HG02840 (cell line): Measurements from ENCODE around the gene SREBF2.
"Not testable (repeated sequence)": the region's sequence is repeated elsewhere in the genome, so short reads cannot be mapped to it uniquely, and the experiment has no call there.

Source experiments
- ATAC-seq: cut with Tn5 transposase; IDR thresholded peaks from one replicate; pipeline ENCODE4 v1.9.1; 2021; ENCODE audit warnings: mild to moderate bottlenecking, moderate library complexity, moderate number of reproducible peaks; ENCODE audit not compliant: unreplicated experiment, low FRiP score

The SREBF2 gene

GRCh38 chr22:41820447-41820846 lies 12.5 kb upstream of the SREBF2 start:
- no peak for ATAC-seq

GRCh38 chr22:41821471-41822316 lies 11.2 kb upstream of the SREBF2 start:
- ATAC-seq, result no peak

GRCh38 chr22:41822317-41823057 lies 10.4 kb upstream of the SREBF2 start:
- ATAC-seq, result no peak

GRCh38 chr22:41823797-41824196 lies 9.1 kb upstream of the SREBF2 start:
- ATAC-seq, result no peak

- ATAC-seq, result no peak
Observed at GRCh38 chr22:41825376-41825775, 7.5 kb upstream of the SREBF2 start.

- ATAC-seq, result no peak
Observed at GRCh38 chr22:41826021-41826420, 6.9 kb upstream of the SREBF2 start.

GRCh38 chr22:41826430-41827383 lies 6.2 kb upstream of the SREBF2 start:
- ATAC-seq, result no peak

- no peak for ATAC-seq
Observed at GRCh38 chr22:41827671-41828070, 5.2 kb upstream of the SREBF2 start.

GRCh38 chr22:41828516-41828915 lies 4.4 kb upstream of the SREBF2 start:
- ATAC-seq, result no peak

- ATAC-seq, result no peak
Observed at GRCh38 chr22:41830174-41830573, 2.7 kb upstream of the SREBF2 start.

GRCh38 chr22:41831383-41831782 lies 1.5 kb upstream of the SREBF2 start:
- no peak for ATAC-seq

- no peak for ATAC-seq
Observed at GRCh38 chr22:41831828-41832552, 915 bp upstream of the SREBF2 start.

- peak; percentile 19 for ATAC-seq
Observed at GRCh38 chr22:41833369-41834004, 582 bp downstream of the SREBF2 start.

- ATAC-seq, result no peak
Observed at GRCh38 chr22:41834005-41834944, 1.4 kb downstream of the SREBF2 start.

GRCh38 chr22:41835462-41835861 lies 2.6 kb downstream of the SREBF2 start:
- not testable (repeated sequence) for ATAC-seq

GRCh38 chr22:41836551-41836950 lies 3.6 kb downstream of the SREBF2 start:
- no peak for ATAC-seq

GRCh38 chr22:41838842-41839618 lies 6.1 kb downstream of the SREBF2 start:
- no peak for ATAC-seq

GRCh38 chr22:41840216-41840615 lies 7.3 kb downstream of the SREBF2 start:
- no peak for ATAC-seq
